A673 (cell line): ENCODE data around the gene SLC12A2.

ENCODE experiments used
- EZH2 ChIP-seq: fragments of 200-600 bp; sonication (generic); IDR thresholded peaks from 2 replicates; pipeline ENCODE4 v1.6.1; 2017; ENCODE audit warnings: borderline replicate concordance, low read depth, mild to moderate bottlenecking, mixed read lengths, antibody characterized with exemption, low read length; ENCODE audit not compliant: poor library complexity, severe bottlenecking
- TF ChIP-seq, protein P1 (sequence below): fragments of 300-800, 200-600 bp; sonication (generic); conservative IDR thresholded peaks from 2 replicates; pipeline ENCODE4 v1.5.1; 2017; ENCODE audit warnings: low read depth, mild to moderate bottlenecking, antibody characterized with exemption, low read length, moderate library complexity, mixed read lengths

GRCh38 chr5:128105203-128105602 is 21.6 kb downstream of the SLC12A2 start:
- no peak for TF ChIP-seq EZH2
- TF ChIP-seq, protein P1, sequence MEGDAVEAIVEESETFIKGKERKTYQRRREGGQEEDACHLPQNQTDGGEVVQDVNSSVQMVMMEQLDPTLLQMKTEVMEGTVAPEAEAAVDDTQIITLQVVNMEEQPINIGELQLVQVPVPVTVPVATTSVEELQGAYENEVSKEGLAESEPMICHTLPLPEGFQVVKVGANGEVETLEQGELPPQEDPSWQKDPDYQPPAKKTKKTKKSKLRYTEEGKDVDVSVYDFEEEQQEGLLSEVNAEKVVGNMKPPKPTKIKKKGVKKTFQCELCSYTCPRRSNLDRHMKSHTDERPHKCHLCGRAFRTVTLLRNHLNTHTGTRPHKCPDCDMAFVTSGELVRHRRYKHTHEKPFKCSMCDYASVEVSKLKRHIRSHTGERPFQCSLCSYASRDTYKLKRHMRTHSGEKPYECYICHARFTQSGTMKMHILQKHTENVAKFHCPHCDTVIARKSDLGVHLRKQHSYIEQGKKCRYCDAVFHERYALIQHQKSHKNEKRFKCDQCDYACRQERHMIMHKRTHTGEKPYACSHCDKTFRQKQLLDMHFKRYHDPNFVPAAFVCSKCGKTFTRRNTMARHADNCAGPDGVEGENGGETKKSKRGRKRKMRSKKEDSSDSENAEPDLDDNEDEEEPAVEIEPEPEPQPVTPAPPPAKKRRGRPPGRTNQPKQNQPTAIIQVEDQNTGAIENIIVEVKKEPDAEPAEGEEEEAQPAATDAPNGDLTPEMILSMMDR: no peak
